ENCODE measurements around the gene F8.
"Not testable (repeated sequence)": the region's sequence is repeated elsewhere in the genome, so short reads cannot be mapped to it uniquely, and the experiment has no call there.

The F8 gene

GRCh38 chrX:154910048-154910447 lies 112.5 kb downstream of the F8 start:
- CTCF ChIA-PET, result interaction anchor here (4.3 kb wide), 1 partner anchor 7 kb away, joined by 51 read pairs; no protein-coding TSS in a partner anchor
- H3K27ac ChIP-seq (ENCODE audit: extremely low read depth, low read depth, low read length); H3K9me3 ChIP-seq (ENCODE audit: control insufficient read depth, insufficient read depth, low read depth, low read length); H3K36me3 ChIP-seq (ENCODE audit: control insufficient read depth in 2 of 2, insufficient read depth in 1 of 2, low read length in 2 of 2); H3K4me3 ChIP-seq (ENCODE audit: low read depth, low read length); POLR2A ChIA-PET; H3K4me1 ChIP-seq (ENCODE audit: control insufficient read depth, insufficient read depth, low read length): not testable (repeated sequence)
- peak; percentile 94 for TF ChIP-seq ZNF146 (tag by site-specific recombination; IDR thresholded peaks at IDR 0.05)

- ChIA-PET CTCF (interaction anchor here (4.3 kb wide), 1 partner anchor 9 kb away, joined by 51 read pairs; no protein-coding TSS in a partner anchor), POLR2A (no interaction called here)
- Histone ChIP-seq H3K9me3 (ENCODE audit: control insufficient read depth, insufficient read depth, low read depth, low read length) (no peaks in the 10 kb centered on the region), H3K27ac (ENCODE audit: extremely low read depth, low read depth, low read length) (no peak overlapping the region), H3K36me3 (ENCODE audit: control insufficient read depth in 2 of 2, insufficient read depth in 1 of 2, low read length in 2 of 2) (no peaks in the 10 kb centered on the region), H3K4me1 (ENCODE audit: control insufficient read depth, insufficient read depth, low read length) (no peaks in the 10 kb centered on the region), H3K4me3 (ENCODE audit: low read depth, low read length) (no peak overlapping the region)
- no peak for TF ChIP-seq ZNF645 (tag by site-specific recombination; IDR thresholded peaks at IDR 0.05)
- TF ChIP-seq ZNF335 (tag by site-specific recombination; conservative IDR thresholded peaks at IDR 0.05), result no peak
- TF ChIP-seq ZNF23 (tag by site-specific recombination; IDR thresholded peaks at IDR 0.05; ENCODE audit: borderline replicate concordance), result no peak
- no peak for TF ChIP-seq ZNF558 (tag by site-specific recombination; IDR thresholded peaks at IDR 0.05)
- TF ChIP-seq ZNF223 (tag by site-specific recombination; IDR thresholded peaks at IDR 0.05), result no peak
- TF ChIP-seq ZFP37 (tag by site-specific recombination; IDR thresholded peaks at IDR 0.05), result no peak
- no peak for TF ChIP-seq PATZ1 (tag by site-specific recombination; IDR thresholded peaks at IDR 0.05)
- TF ChIP-seq ZNF155 (tag by site-specific recombination; IDR thresholded peaks at IDR 0.05), result no peak
Measured at GRCh38 chrX:154908821-154909220, 113.7 kb downstream of the F8 start.

GRCh38 chrX:154902408-154902807 lies 120.1 kb downstream of the F8 start:
- no peak for TF ChIP-seq ZNF530 (tag by site-specific recombination; IDR thresholded peaks at IDR 0.05; ENCODE audit: low read depth)
- Histone ChIP-seq H3K27ac (ENCODE audit: extremely low read depth, low read depth, low read length) (no peak overlapping the region), H3K4me1 (ENCODE audit: control insufficient read depth, insufficient read depth, low read length) (no peaks in the 10 kb centered on the region), H3K36me3 (ENCODE audit: control insufficient read depth in 2 of 2, insufficient read depth in 1 of 2, low read length in 2 of 2) (no peaks in the 10 kb centered on the region), H3K4me3 (ENCODE audit: low read depth, low read length) (no peak overlapping the region), H3K9me3 (ENCODE audit: control insufficient read depth, insufficient read depth, low read depth, low read length) (no peaks in the 10 kb centered on the region)
- POLR2A ChIA-PET, result no interaction called here
- CTCF ChIA-PET, result interaction anchor here (1.1 kb wide), 1 partner anchor 16 kb away, joined by 4 read pairs; no protein-coding TSS in a partner anchor

GRCh38 chrX:154900323-154900722 lies 122.2 kb downstream of the F8 start:
- Histone ChIP-seq H3K4me1 (ENCODE audit: control insufficient read depth, insufficient read depth, low read length) (no peaks in the 10 kb centered on the region), H3K9me3 (ENCODE audit: control insufficient read depth, insufficient read depth, low read depth, low read length) (no peaks in the 10 kb centered on the region), H3K36me3 (ENCODE audit: control insufficient read depth in 2 of 2, insufficient read depth in 1 of 2, low read length in 2 of 2) (no peaks in the 10 kb centered on the region), H3K27ac (ENCODE audit: extremely low read depth, low read depth, low read length) (no peak overlapping the region), H3K4me3 (ENCODE audit: low read depth, low read length) (no peak overlapping the region)
- POLR2A ChIA-PET, result no interaction called here
- no peak for TF ChIP-seq ZNF76 (tag by site-specific recombination; IDR thresholded peaks at IDR 0.05; ENCODE audit: borderline replicate concordance, low read depth)
- TF ChIP-seq ZBTB21 (tag by site-specific recombination; IDR thresholded peaks at IDR 0.05), result no peak
- no peak for TF ChIP-seq ZBTB17 (tag by site-specific recombination; IDR thresholded peaks at IDR 0.05)
- no peak for TF ChIP-seq ZNF23 (tag by site-specific recombination; IDR thresholded peaks at IDR 0.05; ENCODE audit: borderline replicate concordance)
- no peak for TF ChIP-seq ZNF10 (tag by site-specific recombination; IDR thresholded peaks at IDR 0.05)
- TF ChIP-seq ZFP69B (tag by site-specific recombination; IDR thresholded peaks at IDR 0.05), result no peak
- TF ChIP-seq SALL2 (tag by site-specific recombination; IDR thresholded peaks at IDR 0.05; ENCODE audit: borderline replicate concordance), result no peak
- no peak for TF ChIP-seq ZNF521 (tag by site-specific recombination; IDR thresholded peaks at IDR 0.05)
- CTCF ChIA-PET, result interaction anchor here (2.2 kb wide), 1 partner anchor 18 kb away, joined by 11 read pairs; no protein-coding TSS in a partner anchor

All from HEK293 (cell line).